GM10266 (cell line): Measurements from ENCODE around the gene KCNC1.

Experiments used
- DNase-seq: peaks from one replicate; pipeline ENCODE4 v3.0.0; 2012; ENCODE audit errors: extremely low spot score
- CTCF ChIP-seq: IDR thresholded peaks from 2 replicates; pipeline ENCODE4 v1.5.1; 2012; ENCODE audit warnings: mild to moderate bottlenecking, low read depth; ENCODE audit not compliant: control insufficient read depth, insufficient read depth; ENCODE audit errors: missing control alignments

KCNC1 gene

GRCh38 chr11:17828311-17828751 lies 93.8 kb downstream of the KCNC1 start:
- TF ChIP-seq CTCF, result no peak

GRCh38 chr11:17831228-17831627 lies 96.6 kb downstream of the KCNC1 start:
- TF ChIP-seq CTCF, result no peak
- no peak for DNase-seq

More at GRCh38 chr11:17828311-17828751, 93.8 kb downstream of the KCNC1 start:
- DNase-seq, result no peak

GRCh38 chr11:17831883-17832282 lies 97.3 kb downstream of the KCNC1 start:
- DNase-seq, result no peak
- TF ChIP-seq CTCF, result no peak
